ENCODE data around the gene EXOC7.
"Not testable (repeated sequence)": the region's sequence is repeated elsewhere in the genome, so short reads cannot be mapped to it uniquely, and the experiment has no call there.

Gene EXOC7

DNA sequence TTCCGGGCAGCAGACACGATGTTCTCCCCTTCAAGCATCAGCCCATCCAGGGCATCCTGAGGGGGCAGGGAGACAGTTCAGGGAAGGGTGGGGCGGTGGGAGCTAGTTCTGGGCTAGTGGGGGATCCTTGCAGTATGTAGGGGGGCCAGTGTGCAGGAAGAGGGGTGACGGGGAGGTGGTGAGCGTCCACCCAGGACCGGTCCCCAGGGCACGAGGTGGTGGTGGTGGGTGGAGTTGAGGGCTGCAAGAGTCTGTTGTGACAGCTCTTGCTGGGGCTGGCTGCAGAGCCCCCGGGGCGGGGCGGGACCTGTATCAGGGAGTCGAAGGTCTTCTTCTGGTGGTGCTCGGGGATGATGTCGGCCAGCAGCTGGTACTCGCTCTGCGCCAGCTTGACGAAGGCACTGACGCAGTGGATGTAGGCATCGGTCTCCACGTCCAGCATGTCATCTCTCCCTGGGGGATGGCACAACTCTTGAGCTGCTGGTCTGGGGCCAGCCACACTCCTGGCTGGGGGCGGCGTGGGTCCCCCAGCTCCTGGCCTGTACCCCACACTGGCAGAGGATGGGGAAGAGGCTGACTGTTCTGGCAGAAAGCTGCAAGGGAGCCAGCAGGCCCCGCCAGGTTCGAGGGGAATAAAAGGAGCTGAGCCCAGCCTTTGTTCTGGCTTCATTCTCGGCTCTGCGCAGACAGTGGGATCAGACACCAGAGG is 14.6 kb downstream of the EXOC7 start:
- DNase-seq (ENCODE audit: low read depth in 4 of 4, low spot score in 1 of 4) = no peak

DNA sequence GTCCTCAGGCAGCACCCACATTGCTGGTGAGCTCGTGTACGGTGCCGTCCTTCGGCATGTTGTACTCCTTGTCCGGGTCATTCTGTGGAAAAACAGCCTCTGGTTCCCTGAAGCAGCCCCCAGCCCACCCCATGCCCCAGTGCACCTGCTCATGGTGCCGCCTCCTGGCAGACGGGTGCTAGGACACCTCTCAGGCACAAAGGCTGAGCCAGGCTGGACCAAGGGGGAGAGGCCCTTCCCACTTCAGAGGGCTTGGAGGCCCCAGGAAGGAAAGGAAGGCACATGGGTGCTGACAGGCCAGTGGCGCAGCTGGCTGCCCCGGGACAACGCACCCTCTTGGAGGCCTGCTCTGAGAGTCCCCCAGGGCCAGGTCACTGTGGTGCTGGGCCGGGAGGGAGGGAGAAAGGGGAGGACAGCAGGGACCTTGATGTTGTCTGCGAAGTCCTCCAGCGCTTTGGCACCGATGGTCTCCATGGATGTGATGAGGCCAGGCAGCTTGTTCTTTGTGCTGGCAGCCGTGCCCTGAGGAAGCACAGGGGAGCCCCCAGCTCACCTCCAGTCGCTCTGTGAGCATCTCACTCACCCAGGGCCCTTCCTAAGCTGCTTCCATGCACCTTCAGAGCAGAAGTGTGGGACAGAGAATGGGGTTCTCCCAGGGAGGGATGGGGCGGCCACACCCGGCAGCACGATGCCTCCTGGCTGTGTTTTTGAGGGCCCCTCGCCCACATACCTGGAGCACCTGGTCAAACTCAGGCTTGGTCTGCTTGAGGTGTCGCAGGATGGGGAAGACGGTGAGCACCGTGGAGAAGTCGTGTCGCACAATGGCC is 15.3 kb downstream of the EXOC7 start:
- no peak for DNase-seq (ENCODE audit: low read depth in 4 of 4, low spot score in 1 of 4)

DNA sequence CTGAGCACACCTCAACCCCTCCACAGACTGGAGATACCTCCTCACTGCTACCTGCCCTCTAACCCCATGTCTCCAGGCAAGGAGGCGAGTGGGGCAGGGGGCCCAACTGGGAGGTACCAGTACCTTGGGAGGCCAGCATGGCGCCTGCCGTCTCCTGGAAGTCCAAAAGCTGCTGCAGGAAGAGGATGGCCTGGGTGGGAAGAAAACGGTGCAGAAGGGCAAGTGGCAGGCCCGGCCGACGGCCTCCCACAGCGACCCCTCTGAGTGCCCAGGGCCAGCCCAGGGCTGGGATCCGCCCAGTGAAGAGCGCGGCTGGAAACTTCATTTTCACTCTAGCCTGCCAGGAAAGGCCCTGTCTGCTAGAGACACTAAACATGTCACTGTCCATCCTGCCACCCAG is 16.1 kb downstream of the EXOC7 start:
- DNase-seq (ENCODE audit: low read depth in 4 of 4, low spot score in 1 of 4) = no peak

DNA sequence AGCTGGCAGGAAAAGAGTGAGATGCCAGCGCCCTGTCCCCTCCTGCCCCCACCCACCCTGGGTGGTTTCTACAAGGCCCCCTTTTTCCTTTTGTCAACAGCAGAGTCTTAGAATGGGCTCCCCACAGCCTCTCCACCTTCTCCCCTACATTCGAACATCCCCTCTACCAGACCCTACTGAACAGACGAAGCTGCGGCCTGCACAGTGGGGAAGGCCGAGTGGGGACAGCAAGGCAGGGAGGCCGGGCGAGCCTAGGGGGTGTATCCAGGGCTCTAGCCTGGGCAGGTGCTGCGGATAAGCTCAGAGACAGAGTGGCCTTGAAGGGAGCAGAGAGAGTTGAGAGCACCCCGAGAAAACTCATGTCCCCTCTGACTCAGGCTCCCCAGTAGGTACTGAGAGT is 17.2 kb downstream of the EXOC7 start:
- DNase-seq (ENCODE audit: low read depth in 4 of 4, low spot score in 1 of 4) = no peak

DNA sequence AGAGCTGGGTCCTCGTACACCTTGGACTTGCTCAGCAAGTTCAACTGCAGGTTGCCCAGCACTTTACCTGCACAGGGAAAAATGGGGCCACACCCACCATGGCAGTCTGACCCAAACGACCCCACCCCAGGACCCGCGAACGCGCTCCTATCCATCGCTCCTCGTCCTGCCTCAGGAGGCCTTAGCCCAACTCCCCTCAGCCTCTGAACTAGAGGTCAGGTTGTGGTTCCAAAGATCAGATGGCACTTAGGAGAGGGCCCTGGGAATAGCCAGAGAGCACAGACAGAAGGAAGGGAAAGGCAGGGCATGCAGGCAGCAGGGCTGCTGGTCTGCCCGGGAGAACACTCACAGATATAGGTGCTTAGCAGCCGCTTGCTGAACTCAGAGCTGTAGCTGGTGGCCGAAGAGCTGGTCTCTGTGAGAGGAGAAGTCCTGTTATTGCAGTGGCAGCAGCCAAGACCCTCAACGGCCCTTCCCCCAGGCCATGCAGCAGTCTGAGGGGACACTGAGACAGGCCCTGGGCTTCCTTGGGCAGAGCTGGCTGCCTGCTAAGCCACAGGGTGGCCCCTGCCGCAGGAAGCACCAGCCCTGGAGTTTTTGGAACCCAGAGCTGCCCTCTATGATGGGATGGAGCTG is 17.7 kb downstream of the EXOC7 start:
- no peak for DNase-seq (ENCODE audit: low read depth in 4 of 4, low spot score in 1 of 4)

DNA sequence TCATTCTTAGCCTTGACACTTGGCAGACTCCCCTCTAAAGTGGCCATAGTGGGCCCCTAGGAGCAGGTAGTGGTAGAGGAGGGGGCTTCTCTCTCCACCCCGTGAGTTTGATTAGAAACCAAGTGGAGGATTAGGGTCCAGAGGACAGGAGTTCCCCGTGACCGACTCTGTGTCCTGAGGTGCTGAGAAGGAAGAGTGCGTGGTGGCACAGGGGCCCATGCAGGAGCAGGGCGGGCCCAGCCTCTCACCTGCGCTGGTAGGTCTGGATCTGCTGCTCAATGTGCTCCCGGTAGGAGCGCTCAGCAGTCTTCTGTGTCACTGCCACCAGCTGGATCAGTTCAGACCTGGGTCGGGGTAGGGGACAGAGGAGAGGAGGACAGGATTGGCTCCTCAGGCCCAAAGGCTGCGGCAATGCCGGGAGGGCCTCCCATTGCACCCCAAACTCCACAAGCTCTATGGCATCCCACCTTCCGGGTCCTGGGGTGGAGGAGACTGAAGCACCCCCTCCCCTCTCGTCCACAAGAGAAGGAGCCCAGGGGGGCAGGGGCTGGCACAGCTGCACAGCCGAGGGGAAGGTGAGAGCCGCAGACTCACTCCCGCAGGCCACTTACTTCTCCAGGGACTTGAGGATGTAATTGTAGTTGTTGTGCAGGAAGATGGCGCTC is 18.4 kb downstream of the EXOC7 start:
- DNase-seq (ENCODE audit: low read depth in 4 of 4, low spot score in 1 of 4) = no peak

DNA sequence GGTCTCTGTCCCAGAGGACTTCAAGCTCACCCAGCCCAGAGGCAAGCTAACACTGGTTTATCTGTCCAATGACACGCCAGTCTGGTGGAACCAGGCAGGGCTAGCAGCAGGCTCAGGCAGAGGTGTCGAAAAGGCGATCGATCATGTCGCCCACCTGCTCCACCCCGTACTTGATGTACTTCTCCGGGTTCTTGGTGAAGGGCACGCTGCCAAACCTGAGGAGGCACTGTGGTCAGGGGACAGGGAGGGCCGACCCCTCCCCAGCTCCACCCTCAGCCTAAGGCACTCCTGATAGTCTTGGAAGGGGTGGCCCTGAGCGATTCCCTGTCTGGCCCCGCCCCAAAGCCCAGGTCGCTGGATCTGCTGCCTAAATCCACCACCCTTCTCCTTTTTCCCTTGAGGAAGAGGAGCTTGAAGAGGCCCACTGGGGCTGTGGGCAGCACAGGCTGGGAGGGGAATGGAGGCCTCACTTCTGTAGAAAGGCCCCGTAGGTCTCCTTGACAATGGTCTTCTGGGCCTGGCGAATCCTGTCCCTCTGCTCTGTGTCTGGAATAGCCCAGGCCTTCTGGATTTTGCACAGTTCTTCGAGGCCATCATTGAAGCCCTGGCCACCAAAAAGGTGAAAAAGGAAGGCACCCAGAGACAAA is 19.9 kb downstream of the EXOC7 start:
- DNase-seq (ENCODE audit: low read depth in 4 of 4, low spot score in 1 of 4) = no peak

DNA sequence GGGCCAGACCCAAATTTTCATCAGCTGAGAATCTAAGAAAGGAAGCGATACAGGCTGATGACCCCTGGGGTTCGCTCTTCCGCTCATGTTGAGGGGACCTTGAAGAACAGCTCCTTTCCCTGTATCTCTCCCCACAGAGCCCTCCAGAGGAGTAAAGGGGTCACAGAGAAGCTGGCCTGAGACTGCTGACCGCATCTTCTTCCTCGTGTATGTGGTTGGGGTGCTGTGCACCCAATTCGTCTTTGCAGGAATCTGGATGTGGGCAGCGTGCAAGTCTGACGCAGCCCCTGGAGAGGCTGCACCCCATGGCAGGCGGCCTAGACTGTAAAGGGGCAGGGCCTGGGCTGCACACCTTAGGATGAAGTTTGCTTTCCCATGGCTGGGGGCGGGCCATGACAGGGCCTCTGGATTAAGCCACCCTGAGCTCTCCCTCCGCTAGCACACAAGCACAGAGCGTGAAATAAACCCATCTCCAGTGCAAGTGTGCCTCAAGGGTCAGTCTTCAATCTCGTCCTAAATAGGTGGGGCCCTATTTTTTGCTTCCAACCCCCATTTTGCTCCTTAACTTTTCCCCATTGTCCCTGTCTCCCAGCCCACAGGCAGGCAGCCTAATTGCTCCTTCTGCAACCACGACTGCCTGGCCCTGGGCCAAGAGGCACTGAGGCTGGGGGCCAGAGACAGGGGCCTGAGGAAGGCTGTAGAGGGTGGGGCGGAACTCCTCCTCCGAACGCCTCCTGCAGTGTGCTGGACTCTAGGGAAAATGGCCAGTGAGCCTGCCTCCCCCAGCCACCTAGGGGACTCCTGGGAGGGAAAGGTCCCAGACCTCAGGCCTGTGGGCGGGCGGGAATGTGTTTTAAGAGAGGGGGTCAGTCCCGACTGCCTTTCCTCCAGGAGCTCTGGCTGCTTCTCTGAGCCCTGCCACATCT is 21.0 kb downstream of the EXOC7 start:
- DNase-seq (ENCODE audit: low read depth in 4 of 4, low spot score in 1 of 4) = no peak

DNA sequence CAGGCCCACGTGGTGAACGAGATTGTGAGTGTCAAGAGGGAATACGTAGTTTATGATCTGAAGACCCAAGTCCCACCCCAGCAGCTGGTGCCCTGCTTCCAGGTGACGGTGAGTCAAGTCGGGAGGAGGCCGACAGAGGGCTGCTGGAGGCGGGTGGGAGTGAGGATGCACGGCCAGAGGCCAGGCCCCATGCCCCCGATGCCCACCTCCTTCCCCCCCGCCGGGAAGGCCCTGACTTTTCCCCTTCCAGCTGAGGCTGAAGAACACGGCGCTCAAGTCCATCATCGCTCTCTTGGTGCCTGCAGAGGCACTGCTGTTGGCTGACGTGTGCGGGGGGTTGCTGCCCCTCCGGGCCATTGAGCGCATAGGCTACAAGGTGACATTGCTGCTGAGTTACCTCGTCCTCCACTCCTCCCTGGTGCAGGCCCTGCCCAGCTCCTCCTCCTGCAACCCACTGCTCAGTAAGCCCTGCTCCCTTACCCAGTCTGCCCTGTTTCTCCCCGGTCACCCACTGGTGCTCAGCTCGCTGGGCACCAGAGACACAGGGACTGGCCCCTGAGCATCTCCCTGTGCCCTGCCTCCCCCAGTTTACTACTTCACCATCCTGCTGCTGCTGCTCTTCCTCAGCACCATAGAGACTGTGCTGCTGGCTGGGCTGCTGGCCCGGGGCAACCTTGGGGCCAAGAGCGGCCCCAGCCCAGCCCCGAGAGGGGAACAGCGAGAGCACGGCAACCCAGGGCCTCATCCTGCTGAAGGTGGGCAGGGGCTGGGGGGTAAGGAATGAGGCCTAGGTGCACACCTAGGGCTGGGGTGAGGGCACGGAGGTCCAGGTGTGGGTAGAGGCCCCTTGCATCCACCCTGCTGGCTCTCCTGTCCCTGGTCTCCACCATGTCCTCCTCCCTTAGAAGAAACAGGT is 22.0 kb downstream of the EXOC7 start:
- no peak for DNase-seq (ENCODE audit: low read depth in 4 of 4, low spot score in 1 of 4)

DNA sequence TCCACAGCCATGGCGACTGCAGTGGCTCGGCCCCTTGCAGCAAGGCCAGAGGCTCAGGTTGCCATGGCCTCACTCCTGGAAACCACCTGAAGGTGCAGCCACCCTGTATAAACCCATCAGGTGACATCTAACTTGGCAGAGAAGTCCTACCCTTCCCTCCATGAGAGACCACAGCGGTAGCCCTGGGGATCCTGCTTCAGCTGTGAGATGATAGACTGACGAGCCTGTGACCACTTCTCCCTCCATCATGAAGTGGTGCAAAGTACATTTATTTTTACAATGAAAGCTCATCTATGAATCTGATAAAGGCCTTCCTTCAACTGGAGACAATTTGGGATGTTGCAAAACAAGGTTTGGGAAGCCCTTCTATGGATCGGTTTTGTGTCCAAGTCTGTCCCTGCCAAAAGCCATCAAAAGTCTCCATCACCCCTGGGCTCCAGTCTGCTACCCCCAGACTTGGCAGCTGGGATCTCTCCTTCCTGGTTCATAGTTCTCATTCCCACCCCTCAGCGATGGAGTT is 22.8 kb downstream of the EXOC7 start:
- no peak for DNase-seq (ENCODE audit: low read depth in 4 of 4, low spot score in 1 of 4)

DNA sequence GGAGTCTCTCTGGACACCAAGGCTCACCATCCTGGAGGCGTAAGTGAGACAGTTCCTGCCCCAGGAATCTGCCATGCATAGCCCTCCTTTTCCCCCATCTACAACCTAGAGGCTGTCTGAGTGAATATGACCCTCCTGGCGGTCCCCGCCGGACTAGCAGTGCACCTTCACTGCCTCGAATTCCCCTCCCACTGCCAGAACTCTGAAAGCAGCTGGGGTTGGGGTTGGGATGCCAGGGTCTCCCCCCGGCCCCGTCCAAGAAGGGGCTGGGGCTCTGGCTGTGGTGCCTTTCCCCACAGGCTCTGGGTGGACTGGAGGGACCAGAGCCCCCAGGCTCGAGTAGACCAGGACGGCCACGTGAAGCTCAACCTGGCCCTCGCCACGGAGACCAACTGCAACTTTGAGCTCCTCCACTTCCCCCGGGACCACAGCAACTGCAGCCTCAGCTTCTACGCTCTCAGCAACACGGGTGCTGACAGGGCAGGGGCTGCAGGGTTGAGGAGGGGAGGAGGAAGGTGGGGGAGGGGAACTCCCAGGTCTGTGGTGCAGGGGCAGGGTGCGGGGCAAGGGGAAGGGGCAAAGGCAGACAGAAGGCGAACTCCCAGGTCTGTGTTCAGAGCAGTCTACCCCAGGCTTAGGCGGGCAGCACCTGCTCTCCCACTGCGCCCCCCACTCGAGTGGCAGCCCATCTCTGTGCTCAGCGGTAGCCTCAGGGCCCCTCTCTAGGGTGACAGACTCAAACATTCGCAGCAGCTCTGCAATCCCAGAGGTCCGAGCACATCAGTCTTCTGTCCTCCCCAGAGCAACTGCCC is 23.4 kb downstream of the EXOC7 start:
- no peak for DNase-seq (ENCODE audit: low read depth in 4 of 4, low spot score in 1 of 4)

DNA sequence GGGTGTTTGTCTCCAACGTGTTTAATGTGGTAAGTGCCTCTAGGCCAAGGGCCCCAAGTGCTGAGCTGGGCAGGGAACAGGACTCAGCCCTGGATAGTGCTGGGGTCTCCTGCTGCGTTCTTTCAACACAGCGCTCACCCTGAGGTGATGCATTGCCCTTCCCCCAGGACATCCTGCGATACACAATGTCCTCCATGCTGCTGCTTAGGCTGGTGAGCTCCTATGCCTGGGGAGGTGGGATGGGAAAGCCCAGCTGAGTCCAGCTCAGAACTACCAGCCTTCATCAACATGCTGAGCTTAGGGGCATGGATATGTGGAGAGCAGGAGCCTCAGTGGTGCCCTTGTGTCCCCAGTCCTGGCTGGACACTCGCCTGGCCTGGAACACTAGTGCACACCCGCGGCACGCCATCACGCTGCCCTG is 24.0 kb downstream of the EXOC7 start:
- DNase-seq (ENCODE audit: low read depth in 4 of 4, low spot score in 1 of 4) = no peak

DNA sequence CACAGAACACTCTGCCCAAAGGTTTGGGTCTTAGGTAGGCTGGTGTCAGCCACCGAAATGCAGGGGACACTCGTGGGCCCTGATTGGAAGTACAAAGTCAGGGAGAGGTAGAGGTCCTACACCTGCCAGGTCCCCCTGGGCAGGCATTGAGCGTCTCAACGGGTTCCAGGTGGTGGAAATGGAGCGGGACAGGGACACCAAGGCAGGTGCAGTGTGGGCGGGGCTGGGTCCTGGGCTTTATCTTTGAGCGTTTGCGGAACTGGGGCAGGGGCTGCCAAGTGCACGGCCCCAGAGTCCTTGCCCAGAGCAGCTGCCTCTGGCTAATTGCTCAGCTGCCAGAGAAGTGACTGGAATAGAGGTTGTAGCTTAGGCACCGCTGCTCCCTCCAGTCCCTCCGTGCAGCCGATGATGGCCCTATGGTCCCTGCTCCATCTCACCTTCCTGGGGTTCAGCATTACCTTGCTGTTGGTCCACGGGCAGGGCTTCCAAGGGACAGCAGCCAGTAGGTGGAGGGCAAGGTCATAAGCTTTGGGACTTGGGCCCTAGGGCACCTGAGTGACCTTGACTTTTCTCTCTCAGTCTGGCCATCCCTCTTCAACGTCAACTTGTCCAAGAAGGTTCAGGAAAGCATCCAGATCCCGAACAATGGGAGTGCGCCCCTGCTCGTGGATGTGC is 24.6 kb downstream of the EXOC7 start, which contains the start of gene ZACN:
ZACN (plus strand) TSS at position 323 of the 675 bp plus-strand sequence; CDS start at position 406, 83 bp downstream.
- DNase-seq (ENCODE audit: low read depth in 4 of 4, low spot score in 1 of 4) = no peak

DNA sequence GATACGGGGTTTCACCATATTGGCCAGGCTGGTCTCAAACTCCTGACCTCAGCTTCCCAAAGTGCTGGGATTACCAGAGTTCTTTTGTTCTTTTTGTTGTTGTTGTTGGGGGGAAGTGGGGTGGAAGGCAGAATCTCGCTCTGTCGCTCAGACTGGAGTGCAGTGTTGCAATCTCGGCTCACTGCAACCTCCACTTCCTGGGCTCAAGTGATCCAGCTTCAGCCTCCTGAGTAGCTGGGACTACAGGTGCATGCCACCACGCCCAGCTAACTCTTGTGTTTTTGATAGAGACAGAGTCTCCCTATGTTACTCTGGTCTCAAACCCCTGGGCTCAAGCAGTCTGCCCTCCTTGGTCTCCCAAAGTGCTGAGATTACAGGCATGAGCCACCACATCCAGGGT is 25.2 kb downstream of the EXOC7 start:
- DNase-seq (ENCODE audit: low read depth in 4 of 4, low spot score in 1 of 4) = not testable (repeated sequence)

DNA sequence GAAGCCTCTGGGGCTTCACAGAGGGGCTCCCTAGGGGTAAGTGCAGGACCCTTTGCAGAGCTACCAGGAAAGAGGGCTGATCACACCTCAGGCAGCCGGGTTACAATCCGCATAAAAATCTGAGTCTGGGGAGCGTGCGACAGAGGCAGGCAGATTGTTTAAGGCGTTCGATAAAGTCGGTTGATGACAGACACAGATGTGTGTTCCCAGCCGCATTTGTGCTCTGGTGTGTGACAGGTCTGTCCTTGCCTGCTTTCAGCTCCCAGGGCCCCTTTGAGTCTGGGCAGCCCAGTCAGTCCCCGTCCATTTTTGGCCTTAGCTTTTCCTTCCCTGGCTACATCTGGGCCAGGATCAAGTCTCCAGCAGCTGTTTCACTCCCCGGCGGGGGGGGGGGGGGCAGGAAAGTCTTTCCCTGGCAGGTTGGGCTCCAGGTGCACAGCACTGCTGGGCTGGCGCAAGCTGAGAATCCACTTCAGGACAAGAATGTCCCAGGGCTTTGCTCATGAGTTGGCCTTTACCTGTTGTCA is 25.9 kb downstream of the EXOC7 start:
- no peak for DNase-seq (ENCODE audit: low read depth in 4 of 4, low spot score in 1 of 4)

DNA sequence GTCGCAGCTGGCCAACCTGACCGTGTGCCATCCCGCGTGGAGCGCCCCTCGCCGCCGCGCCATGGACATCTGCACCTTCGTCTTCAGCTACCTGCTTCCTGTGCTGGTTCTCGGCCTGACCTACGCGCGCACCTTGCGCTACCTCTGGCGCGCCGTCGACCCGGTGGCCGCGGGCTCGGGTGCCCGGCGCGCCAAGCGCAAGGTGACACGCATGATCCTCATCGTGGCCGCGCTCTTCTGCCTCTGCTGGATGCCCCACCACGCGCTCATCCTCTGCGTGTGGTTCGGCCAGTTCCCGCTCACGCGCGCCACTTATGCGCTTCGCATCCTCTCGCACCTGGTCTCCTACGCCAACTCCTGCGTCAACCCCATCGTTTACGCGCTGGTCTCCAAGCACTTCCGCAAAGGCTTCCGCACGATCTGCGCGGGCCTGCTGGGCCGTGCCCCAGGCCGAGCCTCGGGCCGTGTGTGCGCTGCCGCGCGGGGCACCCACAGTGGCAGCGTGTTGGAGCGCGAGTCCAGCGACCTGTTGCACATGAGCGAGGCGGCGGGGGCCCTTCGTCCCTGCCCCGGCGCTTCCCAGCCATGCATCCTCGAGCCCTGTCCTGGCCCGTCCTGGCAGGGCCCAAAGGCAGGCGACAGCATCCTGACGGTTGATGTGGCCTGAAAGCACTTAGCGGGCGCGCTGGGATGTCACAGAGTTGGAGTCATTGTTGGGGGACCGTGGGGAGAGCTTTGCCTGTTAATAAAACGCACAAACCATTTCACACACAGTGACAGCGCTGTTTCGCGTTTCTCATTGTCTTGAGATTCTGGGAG is 26.6 kb downstream of the EXOC7 start:
- no peak for DNase-seq (ENCODE audit: low read depth in 4 of 4, low spot score in 1 of 4)

Measured in stimulated activated CD4-positive, alpha-beta T cell treated with anti-CD3 and anti-CD28 coated beads, Interleukin-1b, Interleukin-23, amount 100 ng/mL, for 24 hours (primary cell).